OCI-LY3 (cell line): ENCODE data around the gene PACSIN2.

ENCODE experiments used
- CTCF ChIP-seq: fragments of 200-600, 300-600 bp; sonication (generic); IDR thresholded peaks from 2 replicates; pipeline ENCODE4 v1.5.1; 2014; ENCODE audit warnings: antibody characterized with exemption, low read length, low read depth
- EZH2phosphoT487 ChIP-seq: fragments of 200-600 bp; shearing (Covaris generic); IDR thresholded peaks from 2 replicates; pipeline ENCODE4 v1.6.1; 2018; ENCODE audit warnings: antibody characterized with exemption, mixed run types, low read depth

GRCh38 chr22:42925598-42925997, 89.4 kb downstream of the PACSIN2 start:
- TF ChIP-seq CTCF, result no peak
- no peak for TF ChIP-seq EZH2phosphoT487
